H1 (cell line): ENCODE results near the gene C11orf58. TPM values are rescaled to one million over a fixed set of nuclear protein-coding genes. Genes with fewer than 3 reads are reported as not detected.

Source experiments
- CTCF ChIA-PET: fragments of 300-600 bp; sonication (Branson Sonifier 250); formaldehyde crosslinking; loops from one replicate; lab custom pipeline; 2021; ENCODE audit not compliant: partially characterized antibody; lab: Charles Lee
- POLR2A ChIA-PET: fragments of 300-600 bp; sonication (Branson Sonifier 250); formaldehyde crosslinking; loops from one replicate; lab custom pipeline; 2021; ENCODE audit warnings: inconsistent platforms; ENCODE audit not compliant: partially characterized antibody; lab: Charles Lee
- DNase-seq, 2 experiments: peaks; one replicate each; pipeline versions ENCODE4 v3.0.0 to v3.0.0-alpha.2; 2010 to 2022; ENCODE audit warnings: low spot score in 2 of 2, low read depth in 1 of 2, mixed read lengths in 1 of 2
- FAIRE-seq: peaks from 2 replicates; lab custom pipeline; 2011; peaks lifted over from hg19 to GRCh38; lab: Jason Lieb, UNC
- H2AFZ ChIP-seq: 2 replicates; pipeline ENCODE4 v1.8.1; 2012; ENCODE audit warnings: low read length, inconsistent platforms
- H2AK5ac ChIP-seq: 2 replicates; pipeline ENCODE4 v1.6.1; 2013; ENCODE audit warnings: low read depth, low read length
- H2BK120ac ChIP-seq: replicated peaks from 2 replicates; pipeline ENCODE3; 2013; ENCODE audit warnings: low read depth, low read length, inconsistent platforms
- H2BK12ac ChIP-seq: 2 replicates; pipeline ENCODE4 v1.6.1; 2013; ENCODE audit warnings: low read depth, low read length
- H2BK15ac ChIP-seq: 2 replicates; pipeline ENCODE4 v1.6.1; 2013; ENCODE audit warnings: low read length
- H2BK20ac ChIP-seq: 2 replicates; pipeline ENCODE4 v1.6.1; 2013; ENCODE audit warnings: low read length
- H2BK5ac ChIP-seq: 2 replicates; pipeline ENCODE4 v1.6.1; 2013; ENCODE audit warnings: low read depth, low read length
- H3K14ac ChIP-seq: 2 replicates; pipeline ENCODE4 v1.6.1; 2013; ENCODE audit warnings: inconsistent platforms; ENCODE audit not compliant: insufficient read length
- H3K18ac ChIP-seq: 2 replicates; pipeline ENCODE4 v1.6.1; 2013; ENCODE audit warnings: low read length; ENCODE audit errors: extremely low read depth
- H3K23ac ChIP-seq: 2 replicates; pipeline ENCODE4 v1.6.1; 2013; ENCODE audit warnings: inconsistent platforms; ENCODE audit not compliant: insufficient read length
- H3K23me2 ChIP-seq: 2 replicates; pipeline ENCODE4 v1.6.1; 2013; ENCODE audit warnings: low read depth, low read length
- H3K27ac ChIP-seq: 2 replicates; pipeline ENCODE4 v1.6.1; 2011; ENCODE audit warnings: low read depth, low read length, inconsistent platforms
- H3K27me3 ChIP-seq, 4 experiments: replicated peaks in 1 of 4; 1 replicate in 1 of 4; 2 replicates in 3 of 4; pipeline versions ENCODE4 v1.6.1 to v1.8.1; 2011 to 2013; ENCODE audit warnings: low read length in 3 of 4, mild to moderate bottlenecking in 3 of 4, inconsistent platforms in 2 of 4, mixed read lengths in 2 of 4, moderate library complexity in 1 of 4; ENCODE audit not compliant: control insufficient read depth in 3 of 4, insufficient read depth in 3 of 4; ENCODE audit errors: extremely low read depth in 1 of 4
- H3K36me3 ChIP-seq, 4 experiments: 2 replicates each; pipeline versions ENCODE4 v1.6.1 to v1.8.1; 2011 to 2013; ENCODE audit warnings: mild to moderate bottlenecking in 4 of 4, low read length in 3 of 4, moderate library complexity in 2 of 4, control low read depth in 1 of 4, inconsistent platforms in 1 of 4; ENCODE audit not compliant: insufficient read depth in 4 of 4, control insufficient read depth in 2 of 4
- H3K4ac ChIP-seq: replicated peaks from 2 replicates; pipeline ENCODE3; 2013; ENCODE audit warnings: low read length, low read depth, mixed read lengths, inconsistent platforms; ENCODE audit not compliant: insufficient read length
- H3K4me1 ChIP-seq, 4 experiments: replicated peaks in 1 of 4; 1 replicate in 1 of 4; 2 replicates in 3 of 4; pipeline versions ENCODE4 v1.6.1 to v1.8.1; 2011 to 2013; ENCODE audit warnings: low read length in 3 of 4, inconsistent platforms in 2 of 4, mixed read lengths in 1 of 4; ENCODE audit not compliant: insufficient read depth in 4 of 4, control insufficient read depth in 3 of 4
- H3K4me2 ChIP-seq, 2 experiments: 2 replicates each; pipeline versions ENCODE4 v1.6.1 to v1.8.1; 2011 to 2013; ENCODE audit warnings: low read depth in 2 of 2, low read length in 2 of 2, control low read depth in 1 of 2, inconsistent platforms in 1 of 2, mild to moderate bottlenecking in 1 of 2; ENCODE audit not compliant: insufficient read depth in 1 of 2
- H3K4me3 ChIP-seq, 4 experiments: fragments of 200-600, 300-600 bp in 1 of 4; sonication (generic), shearing (Covaris generic), sonication (Bioruptor Twin) in 1 of 4; 2 replicates each; pipeline versions ENCODE4 v1.5.1 to v1.8.1; 2011 to 2016; ENCODE audit warnings: low read length in 4 of 4, low read depth in 3 of 4, control low read depth in 2 of 4, inconsistent platforms in 2 of 4, mild to moderate bottlenecking in 2 of 4, mixed read lengths in 1 of 4, moderate library complexity in 1 of 4; ENCODE audit not compliant: insufficient read depth in 2 of 4; ENCODE audit errors: extremely low read depth in 1 of 4
- H3K56ac ChIP-seq: replicated peaks from 2 replicates; pipeline ENCODE3; 2013; ENCODE audit warnings: low read depth, mild to moderate bottlenecking, mixed read lengths, low read length, inconsistent platforms; ENCODE audit not compliant: insufficient read length
- H3K79me1 ChIP-seq: 2 replicates; pipeline ENCODE4 v1.6.1; 2013; ENCODE audit warnings: low read depth, low read length, control low read depth
- H3K79me2 ChIP-seq, 2 experiments: 2 replicates each; pipeline versions ENCODE4 v1.6.1 to v1.8.1; 2012 to 2013; ENCODE audit warnings: low read length in 2 of 2, mild to moderate bottlenecking in 2 of 2, inconsistent platforms in 1 of 2; ENCODE audit not compliant: insufficient read depth in 2 of 2, control insufficient read depth in 1 of 2
- H3K9ac ChIP-seq, 4 experiments: replicated peaks in 1 of 4; 1 replicate in 1 of 4; 2 replicates in 3 of 4; pipeline versions ENCODE4 v1.6.1 to v1.8.1; 2011 to 2013; ENCODE audit warnings: low read depth in 3 of 4, low read length in 3 of 4, control low read depth in 2 of 4, mild to moderate bottlenecking in 2 of 4, moderate library complexity in 2 of 4, inconsistent platforms in 1 of 4; ENCODE audit errors: extremely low read depth in 1 of 4
- H3K9me3 ChIP-seq, 2 experiments: 2 replicates each; pipeline versions ENCODE4 v1.6.1 to v1.8.1; 2012 to 2013; ENCODE audit warnings: mild to moderate bottlenecking in 2 of 2, moderate library complexity in 2 of 2, control low read depth in 1 of 2, inconsistent platforms in 1 of 2, low read depth in 1 of 2, low read length in 1 of 2, mixed read lengths in 1 of 2; ENCODE audit not compliant: insufficient read depth in 2 of 2
- H4K20me1 ChIP-seq, 2 experiments: replicated peaks in 1 of 2; 2 replicates each; pipeline versions ENCODE3 to v1.8.1; 2011 to 2013; ENCODE audit warnings: inconsistent platforms in 2 of 2, low read length in 2 of 2, mild to moderate bottlenecking in 1 of 2; ENCODE audit not compliant: insufficient read depth in 2 of 2, control insufficient read depth in 1 of 2
- H4K5ac ChIP-seq: 2 replicates; pipeline ENCODE4 v1.6.1; 2013; ENCODE audit warnings: low read length, low read depth, mixed read lengths, inconsistent platforms; ENCODE audit not compliant: insufficient read length
- H4K8ac ChIP-seq: 2 replicates; pipeline ENCODE4 v1.8.0; 2013; ENCODE audit warnings: mild to moderate bottlenecking, moderate library complexity, low read length, inconsistent platforms; ENCODE audit not compliant: insufficient read depth; ENCODE audit errors: extremely low read depth
- H4K91ac ChIP-seq: replicated peaks from 2 replicates; pipeline ENCODE3; 2013; ENCODE audit warnings: low read length, mixed read lengths, inconsistent platforms; ENCODE audit not compliant: insufficient read length
- CTCF ChIP-seq, 3 experiments: IDR thresholded peaks; 1 replicate in 2 of 3; 2 replicates in 1 of 3; pipeline versions ENCODE4 v1.5.1 to v1.6.1; 2011; ENCODE audit warnings: low read length in 3 of 3, mild to moderate bottlenecking in 3 of 3, inconsistent platforms in 2 of 3, low read depth in 1 of 3, moderate library complexity in 1 of 3; ENCODE audit not compliant: insufficient read depth in 1 of 3; ENCODE audit errors: control extremely low read depth in 1 of 3
- EGR1 ChIP-seq: IDR thresholded peaks from 2 replicates; pipeline ENCODE4 v1.6.1; 2011; ENCODE audit warnings: low read depth, low read length, borderline replicate concordance
- RAD21 ChIP-seq, 2 experiments: IDR thresholded peaks in 1 of 2; conservative IDR thresholded peaks in 1 of 2; 2 replicates each; pipeline ENCODE4 v1.6.1; 2011; ENCODE audit warnings: low read depth in 2 of 2, low read length in 2 of 2, improper control_type of control experiment in 1 of 2, inconsistent platforms in 1 of 2, mild to moderate bottlenecking in 1 of 2, moderate library complexity in 1 of 2
- RBBP5 ChIP-seq: IDR thresholded peaks from 2 replicates; pipeline ENCODE4 v1.7.1; 2012; ENCODE audit warnings: low read depth, mild to moderate bottlenecking, inconsistent platforms, low read length, moderate library complexity, borderline replicate concordance
- WGBS, 2 experiments: shearing (Covaris generic) in 1 of 2; methylation state at CpG; one replicate each; pipeline versions ENCODE4 v1.1.6 to v1.1.7; 2013 to 2015; ENCODE audit warnings: low lambda C conversion rate in 2 of 2, mixed read lengths in 2 of 2, inconsistent platforms in 1 of 2, low coverage in 1 of 2, missing lambda C conversion rate in 1 of 2; ENCODE audit not compliant: insufficient replicate concordance in 2 of 2, insufficient coverage in 1 of 2, insufficient read length in 1 of 2; ENCODE audit errors: extremely low coverage in 1 of 2, missing lambda C conversion rate in 1 of 2; 5-methylcytosine and 5-hydroxymethylcytosine counted together
- polyA plus RNA-seq, 7 experiments: library from polyadenylated mRNA; depleted of rRNA in 3 of 7; stranded (reverse) in 5 of 7; unstranded in 2 of 7; fragments of >200 nt in 5 of 7; fragments of 200-250 nt in 2 of 7; gene quantifications; 1 replicate in 5 of 7; 2 replicates in 1 of 7; 4 replicates in 1 of 7; pipeline versions ENCODE4 v1.2.1 to v1.2.3, GENCODE V29; 2011 to 2013; ENCODE audit warnings: missing spikeins in 2 of 7, mixed read lengths in 2 of 7
- total RNA-seq: library from RNA; stranded (reverse); fragmentation: NEBNext Ultra II Directional; extraction: Animal tissue kit (Norgen Biotek cat#: 25700); gene quantifications from 2 replicates; pipeline ENCODE4 v1.2.1, GENCODE V29; 2021

C11orf58 gene
- total and polyA plus RNA-seq, 2 of the 8 experiments (the other 6 are each of a cell fraction or from before 2014, with no cell fraction given): 70.7 to 181 TPM

GRCh38 chr11:16744128-16744725, 5.8 kb downstream of the C11orf58 start:
- H3K14ac ChIP-seq: no peak overlapping the region
- no peaks in the 10 kb centered on the region for H3K23me2 ChIP-seq
- H3K18ac ChIP-seq: no peak overlapping the region
- no peak for DNase-seq
- H2AFZ ChIP-seq: no peak overlapping the region
- CTCF ChIA-PET: interaction anchor here (1.5 kb wide), 1 partner anchor 10 kb away, joined by 5 read pairs; no protein-coding TSS in a partner anchor
- H3K79me2 ChIP-seq: peaks cover 24 to 85% of the 10 kb centered on the region in 2 experiments
- H4K8ac ChIP-seq: no peak overlapping the region
- H4K5ac ChIP-seq: no peak overlapping the region
- POLR2A ChIA-PET: no interaction called here
- no peak overlapping the region for H3K27ac ChIP-seq
- no peak overlapping the region for H3K23ac ChIP-seq
- no peak overlapping the region for H2BK12ac ChIP-seq
- peaks cover 9% of the 10 kb centered on the region for H3K79me1 ChIP-seq
- H2BK5ac ChIP-seq: no peak overlapping the region
- H3K4me1 ChIP-seq: peaks cover 0 to 6% (median 3%) of the 10 kb centered on the region in 4 experiments; a peak in 4 of 7 replicates
- no peak for FAIRE-seq
- H2BK20ac ChIP-seq: no peak overlapping the region
- H3K36me3 ChIP-seq: peaks cover 3 to 59% (median 31%) of the 10 kb centered on the region in 4 experiments
- no peak overlapping the region for H3K4me3 ChIP-seq
- peaks cover 6 to 8% of the 10 kb centered on the region in 2 experiments for H4K20me1 ChIP-seq
- H2AK5ac ChIP-seq: no peak overlapping the region
- H2BK120ac ChIP-seq: no peak overlapping the region
- H3K9ac ChIP-seq: no peak overlapping the region
- no peak overlapping the region for H3K56ac ChIP-seq
- no peak overlapping the region for H3K4ac ChIP-seq
- H3K27me3 ChIP-seq: peaks cover 0 to 1% (median 0%) of the 10 kb centered on the region in 4 experiments; a peak in 1 of 7 replicates
- H4K91ac ChIP-seq: no peak overlapping the region
- WGBS, 2 experiments: 77% methylated on average over 5 of the region's 5 CpGs; no CpG with 5 or more reads in 1 of the 2 experiments
- H2BK15ac ChIP-seq: no peak overlapping the region
- 0 out of 4 replicates have a peak, but pooled peaks of 1 of the 3 experiments have one; percentile 8 for TF ChIP-seq CTCF (IDR thresholded peaks at IDR 0.05; ENCODE audit: control extremely low read depth in 1 of 3, insufficient read depth in 1 of 3, low read depth in 1 of 3, low read length in 3 of 3)
- no peak for TF ChIP-seq RBBP5
- TF ChIP-seq EGR1: no peak
- peak in 1 of 2 experiments; percentile 14; a peak in 1 of 4 replicates for TF ChIP-seq RAD21 (IDR thresholded peaks at IDR 0.05 in 1 of 2, conservative IDR thresholded peaks at IDR 0.05 in 1 of 2; ENCODE audit: low read depth in 2 of 2, low read length in 2 of 2)
- H3K4me2 ChIP-seq: no peak overlapping the region
- H3K9me3 ChIP-seq: no peaks in the 10 kb centered on the region
